Left colon (tissue), 2 donors: ENCODE data around the gene DENND2A. TPM values are rescaled to one million over a fixed set of nuclear protein-coding genes. Genes with fewer than 3 reads are reported as not detected.

Experiments
- ATAC-seq: fragments of 200-7000 bp; cut with Tn5 transposase; one replicate; pipeline ENCODE4 v1.9.1; 2020; ENCODE audit warnings: mild to moderate bottlenecking, moderate library complexity
- DNase-seq, 2 donors: peaks; one replicate each; pipeline ENCODE4 v3.0.0-alpha.2; 2020
- intact Hi-C, 2 donors: fragments of 100-400 bp; cut with DNase I in 1 of 2; cut with micrococcal nuclease in 1 of 2; formaldehyde crosslinking; loops; one replicate each; pipeline versions ENCODE4 v1.11.2 to v1.14.0; 2022; cut with DNase I, micrococcal nuclease
- total RNA-seq, 2 donors: library from RNA; stranded (reverse); fragmentation: NEBNext Ultra II Directional; extraction: Animal tissue kit (Norgen Biotek cat#: 25700); gene quantifications; one replicate each; pipeline ENCODE4 v1.2.1, GENCODE V29; 2021
- donor health status: DM: no; HTN: no; CAD: no.
- donor health status: DM: yes; HTN: yes; CAD: no.

Gene DENND2A
- total RNA-seq, 2 donors from 2014 or later, result 6.8 to 8.2 TPM

GRCh38 chr7:140604076-140604475 lies 36.5 kb downstream of the DENND2A start:
- DNase-seq (no peak), ATAC-seq (no peak)
- intact Hi-C loops, result no loop called here

- intact Hi-C loops, result no loop called here
- no peak for DNase-seq
- ATAC-seq, result no peak
Observed at GRCh38 chr7:140601566-140602174, 38.9 kb downstream of the DENND2A start.

GRCh38 chr7:140600341-140600740 lies 40.3 kb downstream of the DENND2A start:
- DNase-seq (no peak), ATAC-seq (no peak)
- intact Hi-C loops, result no loop called here

- no peak for ATAC-seq
Observed at GRCh38 chr7:140597428-140597949, 43.1 kb downstream of the DENND2A start.

GRCh38 chr7:140596519-140597427 lies 43.8 kb downstream of the DENND2A start:
- intact Hi-C loops, result no loop called here
- ATAC-seq, result no peak
- no peak for DNase-seq

More at GRCh38 chr7:140597428-140597949, 43.1 kb downstream of the DENND2A start:
- no peak for DNase-seq
- intact Hi-C loops, result no loop called here

GRCh38 chr7:140595468-140596092 lies 45.0 kb downstream of the DENND2A start:
- no peak for ATAC-seq
- intact Hi-C loops, result no loop called here
- no peak for DNase-seq

GRCh38 chr7:140594131-140594691 lies 46.4 kb downstream of the DENND2A start:
- ATAC-seq (no peak), DNase-seq (no peak)
- intact Hi-C loops, result no loop called here

- intact Hi-C loops, result no loop called here
- ATAC-seq, result no peak
- no peak for DNase-seq
Observed at GRCh38 chr7:140593672-140593982, 47.0 kb downstream of the DENND2A start.

GRCh38 chr7:140592964-140593671 lies 47.5 kb downstream of the DENND2A start:
- intact Hi-C loops, result no loop called here
- DNase-seq (no peak), ATAC-seq (no peak)

- ATAC-seq (no peak), DNase-seq (no peak)
Observed at GRCh38 chr7:140591180-140591902, 49.3 kb downstream of the DENND2A start.

GRCh38 chr7:140587243-140587642 lies 53.4 kb downstream of the DENND2A start:
- ATAC-seq (no peak), DNase-seq (no peak)
- intact Hi-C loops, result no loop called here

More at GRCh38 chr7:140591180-140591902, 49.3 kb downstream of the DENND2A start:
- intact Hi-C loops, result no loop called here

GRCh38 chr7:140586516-140586915 lies 54.1 kb downstream of the DENND2A start:
- DNase-seq (no peak), ATAC-seq (no peak)

GRCh38 chr7:140585333-140585732 lies 55.3 kb downstream of the DENND2A start:
- DNase-seq (no peak), ATAC-seq (no peak)
- intact Hi-C loops, result no loop called here

More at GRCh38 chr7:140586516-140586915, 54.1 kb downstream of the DENND2A start:
- intact Hi-C loops, result no loop called here

GRCh38 chr7:140584195-140584851 lies 56.3 kb downstream of the DENND2A start:
- DNase-seq, result no peak
- intact Hi-C loops, result no loop called here
- no peak for ATAC-seq

- DNase-seq, result no peak
- intact Hi-C loops, result no loop called here
- no peak for ATAC-seq
Observed at GRCh38 chr7:140581411-140581810, 59.2 kb downstream of the DENND2A start.

- DNase-seq (no peak), ATAC-seq (peak; percentile 57)
- intact Hi-C loops, result no loop called here
Observed at GRCh38 chr7:140577651-140578050, 63.0 kb downstream of the DENND2A start.

- no peak for DNase-seq
- ATAC-seq, result peak; percentile 93
- intact Hi-C loops, result no loop called here
Observed at GRCh38 chr7:140576589-140576988, 64.0 kb downstream of the DENND2A start.
